GM19467 (cell line): ENCODE measurements around the gene CAPN3.

Experiments used
- ATAC-seq: cut with Tn5 transposase; IDR thresholded peaks from one replicate; pipeline ENCODE4 v1.9.1; 2021; ENCODE audit warnings: mild to moderate bottlenecking, moderate library complexity; ENCODE audit not compliant: unreplicated experiment

The CAPN3 gene

GRCh38 chr15:42449770-42450424, 90.6 kb downstream of the CAPN3 start:
- no peak for ATAC-seq

GRCh38 chr15:42450425-42450790, 91.1 kb downstream of the CAPN3 start:
- ATAC-seq = no peak

- no peak for ATAC-seq
Measured at GRCh38 chr15:42453826-42454225, 94.5 kb downstream of the CAPN3 start.

- no peak for ATAC-seq
Measured at GRCh38 chr15:42456531-42456930, 97.2 kb downstream of the CAPN3 start.

- ATAC-seq = no peak
Measured at GRCh38 chr15:42456971-42457370, 97.7 kb downstream of the CAPN3 start.

- peak; percentile 66 for ATAC-seq
Measured at GRCh38 chr15:42457445-42458442, 98.4 kb downstream of the CAPN3 start.

GRCh38 chr15:42461261-42461660, 102.0 kb downstream of the CAPN3 start:
- ATAC-seq = no peak
